KMS-11 (cell line): ENCODE results near the gene PLAGL2.

Experiments
- H2AFZ ChIP-seq: fragments of 200-600 bp; sonication (generic); 2 replicates; pipeline ENCODE4 v1.6.1; 2016; ENCODE audit warnings: antibody characterized with exemption, mixed run types, low read depth
- H3K27ac ChIP-seq: fragments of 200-600 bp; sonication (generic); 2 replicates; pipeline ENCODE4 v1.6.1; 2016; ENCODE audit warnings: mild to moderate bottlenecking, mixed run types
- H3K27me3 ChIP-seq: fragments of 200-600 bp; sonication (generic); 2 replicates; pipeline ENCODE4 v1.6.1; 2017; ENCODE audit warnings: mild to moderate bottlenecking, low read depth, mixed run types, moderate library complexity; ENCODE audit not compliant: insufficient read depth
- H3K36me3 ChIP-seq: fragments of 200-600 bp; sonication (generic); 2 replicates; pipeline ENCODE4 v1.6.1; 2017; ENCODE audit warnings: mild to moderate bottlenecking, mixed run types; ENCODE audit not compliant: insufficient read depth
- H3K4me1 ChIP-seq: fragments of 200-600 bp; sonication (generic); 2 replicates; pipeline ENCODE4 v1.6.1; 2016; ENCODE audit warnings: mild to moderate bottlenecking, low read depth, mixed run types; ENCODE audit not compliant: poor library complexity, severe bottlenecking
- H3K4me2 ChIP-seq: fragments of 200-600 bp; sonication (generic); 2 replicates; pipeline ENCODE4 v1.7.0; 2016; ENCODE audit warnings: mild to moderate bottlenecking, mixed run types
- H3K4me3 ChIP-seq: fragments of 200-600 bp; sonication (generic); IDR thresholded peaks from 2 replicates; pipeline ENCODE4 v1.6.1; 2017; ENCODE audit warnings: low read depth, low read length, mixed read lengths; ENCODE audit not compliant: insufficient read depth
- H3K79me2 ChIP-seq: fragments of 200-600 bp; sonication (generic); 2 replicates; pipeline ENCODE4 v1.6.1; 2016; ENCODE audit warnings: low read depth, mixed run types; ENCODE audit not compliant: insufficient read depth
- H3K9ac ChIP-seq: fragments of 200-600 bp; sonication (generic); 2 replicates; pipeline ENCODE4 v1.6.1; 2016; ENCODE audit warnings: mild to moderate bottlenecking, mixed run types
- H4K20me1 ChIP-seq: fragments of 200-600 bp; sonication (generic); 2 replicates; pipeline ENCODE4 v1.6.1; 2016; ENCODE audit warnings: mild to moderate bottlenecking, mixed run types; ENCODE audit not compliant: insufficient read depth
- CTCF ChIP-seq: fragments of 200-600 bp; sonication (generic); conservative IDR thresholded peaks from 2 replicates; pipeline ENCODE4 v1.6.1; 2017; ENCODE audit warnings: low read depth, mild to moderate bottlenecking, antibody characterized with exemption, low read length, moderate library complexity, mixed read lengths

Gene PLAGL2

DNA sequence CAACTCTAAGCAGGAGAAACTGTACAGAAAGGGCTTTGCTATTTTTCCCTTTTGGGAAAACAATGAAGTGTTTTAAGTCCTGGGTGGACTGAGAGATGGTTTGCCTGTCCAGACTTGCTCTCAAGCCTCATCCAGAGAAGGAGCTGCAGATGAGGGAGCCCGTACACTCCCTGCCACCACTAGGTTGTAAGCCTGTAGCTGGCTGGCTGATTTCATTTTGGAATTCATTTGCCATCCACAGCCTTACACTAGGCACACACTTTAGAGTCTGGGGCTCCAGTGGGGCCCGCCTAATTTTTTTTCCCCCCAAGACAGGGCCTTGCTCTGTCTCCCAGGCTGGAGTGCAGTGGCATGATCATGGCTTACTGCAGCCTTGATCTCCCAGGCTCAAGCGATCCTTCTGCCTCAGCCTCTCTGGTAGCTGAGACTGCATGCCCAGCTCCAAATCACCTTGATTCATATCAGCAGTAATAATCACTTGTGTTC is 28.5 kb upstream of the PLAGL2 start:
- Histone ChIP-seq H3K4me1 (peaks cover 21% of the 10 kb centered on the region), H4K20me1 (no peaks in the 10 kb centered on the region), H3K4me2 (no peak overlapping the region), H3K27me3 (no peaks in the 10 kb centered on the region), H3K79me2 (no peaks in the 10 kb centered on the region), H3K27ac (no peak overlapping the region), H3K9ac (no peak overlapping the region), H3K36me3 (no peaks in the 10 kb centered on the region; the same call in 1 of the 2 replicates), H3K4me3 (no peak overlapping the region), H2AFZ (no peak overlapping the region)
- TF ChIP-seq CTCF, result no peak

DNA sequence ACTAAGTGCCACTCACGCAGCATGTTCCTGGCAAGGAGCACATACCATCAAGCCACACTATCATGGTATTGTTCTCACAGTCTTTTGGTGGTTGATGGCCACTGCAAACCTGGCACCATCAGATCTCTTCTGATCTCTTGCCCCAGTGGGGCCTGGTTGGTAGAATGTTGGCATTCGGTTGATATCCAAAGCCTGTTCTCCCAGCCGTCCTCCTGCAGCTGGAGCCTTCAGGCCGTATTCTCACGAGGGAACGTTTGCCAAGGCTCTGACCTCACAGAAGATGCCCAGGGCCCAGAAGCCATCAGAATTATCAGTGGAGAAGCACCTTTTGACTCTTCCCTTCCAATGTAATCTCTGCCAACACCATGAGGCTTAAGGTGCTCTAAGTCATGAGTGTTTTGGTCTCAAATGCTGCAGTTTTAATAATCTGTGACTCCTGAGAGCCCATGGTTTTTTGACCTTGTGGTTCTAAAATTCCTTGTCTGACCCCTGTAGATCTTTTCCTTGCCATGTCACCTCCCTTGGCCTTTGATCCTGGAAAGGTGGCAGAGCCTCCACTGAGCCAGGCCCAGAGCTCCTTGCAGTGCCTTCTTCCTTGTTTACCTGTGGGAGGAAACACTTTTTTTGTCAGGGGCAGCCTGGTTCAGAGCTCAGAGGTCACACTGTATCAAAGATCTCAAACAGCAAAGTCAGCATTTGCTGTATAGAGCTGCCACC is 27.9 kb upstream of the PLAGL2 start:
- no peak overlapping the region for H3K4me3 ChIP-seq
- no peak overlapping the region for H3K27ac ChIP-seq
- TF ChIP-seq CTCF, result no peak
- H3K4me1 ChIP-seq, result peaks cover 21% of the 10 kb centered on the region
- no peaks in the 10 kb centered on the region for H3K79me2 ChIP-seq
- H3K4me2 ChIP-seq, result no peak overlapping the region
- no peak overlapping the region for H2AFZ ChIP-seq
- H4K20me1 ChIP-seq, result no peaks in the 10 kb centered on the region
- H3K27me3 ChIP-seq, result no peaks in the 10 kb centered on the region
- no peaks in the 10 kb centered on the region; the same call in 1 of the 2 replicates for H3K36me3 ChIP-seq
- H3K9ac ChIP-seq, result no peak overlapping the region

DNA sequence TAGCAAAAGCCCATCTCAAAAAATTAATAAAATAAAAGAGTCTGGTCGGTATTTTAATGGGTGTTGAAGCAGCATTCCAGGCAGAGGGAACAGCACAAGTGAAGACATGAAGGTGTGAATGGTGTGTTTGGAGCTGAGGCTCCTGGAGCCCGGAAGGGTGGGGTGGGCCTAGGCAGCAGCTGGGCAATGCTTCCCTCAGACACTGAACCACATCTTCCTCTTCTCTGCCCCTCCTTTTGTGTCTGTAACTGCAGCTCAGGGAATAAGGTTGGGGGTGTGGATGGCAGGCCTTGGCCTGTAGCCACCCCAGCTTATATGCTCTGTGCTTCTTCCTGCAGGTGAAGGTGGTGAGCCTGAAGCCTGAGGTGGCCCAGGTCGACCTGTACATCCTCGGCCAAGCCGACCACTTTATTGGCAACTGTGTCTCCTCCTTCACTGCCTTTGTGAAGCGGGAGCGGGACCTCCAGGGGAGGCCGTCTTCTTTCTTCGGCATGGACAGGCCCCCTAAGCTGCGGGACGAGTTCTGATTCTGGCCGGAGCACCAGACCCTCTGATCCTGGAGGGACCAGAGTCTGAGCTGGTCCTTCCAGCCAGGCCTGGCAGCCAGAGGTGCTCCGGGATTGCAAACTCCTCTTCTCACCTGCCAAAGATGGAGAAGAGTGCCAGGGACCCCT is 26.7 kb upstream of the PLAGL2 start:
- Histone ChIP-seq H3K4me1 (peaks cover 21% of the 10 kb centered on the region), H3K27me3 (no peaks in the 10 kb centered on the region), H2AFZ (no peak overlapping the region), H3K4me3 (no peak overlapping the region), H3K79me2 (no peaks in the 10 kb centered on the region), H3K36me3 (no peaks in the 10 kb centered on the region; the same call in 1 of the 2 replicates), H4K20me1 (no peaks in the 10 kb centered on the region), H3K4me2 (no peak overlapping the region), H3K27ac (no peak overlapping the region), H3K9ac (no peak overlapping the region)
- no peak for TF ChIP-seq CTCF

DNA sequence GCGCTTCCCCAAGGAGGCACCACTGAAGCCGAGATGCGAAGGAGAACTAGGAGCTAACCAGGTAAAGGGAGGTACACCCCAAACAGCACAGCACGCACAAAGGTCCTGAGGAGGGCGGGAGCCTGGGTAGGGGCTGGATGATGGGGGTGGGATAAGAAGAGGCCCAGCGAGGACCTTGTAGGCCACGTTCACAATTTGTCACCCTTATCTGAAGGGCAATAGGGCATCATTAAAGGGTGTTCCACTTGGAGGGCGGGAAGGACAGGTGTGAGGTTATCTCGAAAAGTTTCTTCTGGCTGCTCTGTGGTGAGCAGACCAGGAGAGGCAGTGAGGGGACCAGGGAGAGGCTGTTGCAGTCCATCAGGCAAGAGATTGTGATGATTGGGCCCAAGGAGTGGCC is 25.7 kb upstream of the PLAGL2 start:
- no peak overlapping the region for H3K27ac ChIP-seq
- H4K20me1 ChIP-seq, result no peaks in the 10 kb centered on the region
- H3K36me3 ChIP-seq, result no peaks in the 10 kb centered on the region; the same call in 1 of the 2 replicates
- no peak overlapping the region for H3K4me3 ChIP-seq
- H3K4me2 ChIP-seq, result no peak overlapping the region
- no peak overlapping the region for H2AFZ ChIP-seq
- no peak for TF ChIP-seq CTCF
- H3K27me3 ChIP-seq, result no peaks in the 10 kb centered on the region
- no peak overlapping the region for H3K9ac ChIP-seq
- H3K4me1 ChIP-seq, result peaks cover 21% of the 10 kb centered on the region
- no peaks in the 10 kb centered on the region for H3K79me2 ChIP-seq
